Heart right ventricle (tissue), 16 donors: ENCODE data around the gene PHACTR3. TPM values are rescaled to one million over a fixed set of nuclear protein-coding genes. Genes with fewer than 3 reads are reported as not detected.

ENCODE experiments used
- ATAC-seq, 8 donors: fragments of 200-7000 bp; cut with Tn5 transposase; one replicate each; pipeline ENCODE4 v1.9.1; 2020; ENCODE audit warnings: mild to moderate bottlenecking in 8 of 8, moderate library complexity in 8 of 8, moderate number of reproducible peaks in 1 of 8
- DNase-seq, 2 donors: peaks; one replicate each; pipeline ENCODE4 v3.0.0-alpha.2; 2020
- H3K27ac ChIP-seq, 10 donors: fragments of 200-600 bp; sonication (generic) in 2 of 10; one replicate each; pipeline versions ENCODE4 v1.5.0 to v1.8.0; 2020 to 2022; ENCODE audit warnings: mild to moderate bottlenecking in 3 of 10
- H3K27me3 ChIP-seq, 7 donors: fragments of 200-600 bp; one replicate each; pipeline ENCODE4 v1.8.0; 2021 to 2022; ENCODE audit warnings: mild to moderate bottlenecking in 2 of 7
- H3K36me3 ChIP-seq, 9 donors: fragments of 200-600 bp; sonication (generic) in 1 of 9; one replicate each; pipeline versions ENCODE4 v1.5.0 to v1.8.0; 2020 to 2022; ENCODE audit warnings: mild to moderate bottlenecking in 2 of 9
- H3K4me1 ChIP-seq, 9 donors: fragments of 200-600 bp; sonication (generic) in 1 of 9; one replicate each; pipeline versions ENCODE4 v1.5.0 to v1.8.0; 2020 to 2022; ENCODE audit warnings: mild to moderate bottlenecking in 4 of 9
- H3K4me3 ChIP-seq, 10 donors: fragments of 200-600 bp; sonication (generic) in 2 of 10; one replicate each; pipeline versions ENCODE4 v1.5.0 to v1.8.0; 2020 to 2022; ENCODE audit warnings: mild to moderate bottlenecking in 7 of 10, moderate library complexity in 2 of 10
- H3K9me3 ChIP-seq, 11 donors: fragments of 200-600 bp in 10 of 11; sonication (generic) in 2 of 11; one replicate each; pipeline versions ENCODE4 v1.5.0 to v1.8.0; 2013 to 2022; ENCODE audit warnings: mild to moderate bottlenecking in 2 of 11, control low read depth in 1 of 11, moderate library complexity in 1 of 11
- WGBS, 2 donors: extraction: QIAGEN DNeasy Blood & Tissue Kit; methylation state at CpG; one replicate each; pipeline ENCODE4 v1.1.7; 2013; ENCODE audit warnings: inconsistent platforms in 1 of 2; 5-methylcytosine and 5-hydroxymethylcytosine counted together
- intact Hi-C, 10 donors: fragments of 100-400 bp; cut with DNase I; formaldehyde crosslinking; loops; one replicate each; pipeline versions ENCODE4 v1.11.1 to v1.14.2; 2022
- polyA plus RNA-seq, 2 donors: library from polyadenylated mRNA; stranded (reverse); fragments of 200-250 nt; gene quantifications; one replicate each; pipeline ENCODE4 v1.2.3, GENCODE V29; 2013
- total RNA-seq, 10 donors: library from RNA; stranded (reverse); fragmentation: NEBNext Ultra II Directional in 3 of 10; extraction: Animal tissue kit (Norgen Biotek cat#: 25700) in 3 of 10; gene quantifications; one replicate each; pipeline versions ENCODE4 v1.2.1 to v1.2.4, GENCODE V29; 2021 to 2023
- TF ChIP-seq, protein P1 (sequence below), 9 donors: fragments of 200-600 bp; sonication (generic) in 2 of 9; IDR thresholded peaks; one replicate each; pipeline versions ENCODE4 v1.5.0 to v1.8.0; 2021 to 2022; ENCODE audit warnings: antibody characterized with exemption in 9 of 9, mild to moderate bottlenecking in 5 of 9, moderate library complexity in 1 of 9
- donor health status: Arrhythmogenic right ventricular cardiomyopathy.
- donor health status: ischemic (EF 13 %, LVEDD 7.1; RV severe dilation, severe dysfunction).
- donor health status: healthy with polysubstance abuse.
- donor health status: DM: no; HTN: yes; CAD: no.
- donor health status: DM: no; HTN: no; CAD: no.
- donor health status: ischemic (EF 25% LVEDD 6.9; RV normal size, moderate dysfunction).
- donor health status: ischemic (EF 25% LVEDD 5.7; RV mildly dilated, moderate dysfunction).
- donor health status: healthy.
- donor health status: DM: yes; HTN: yes; CAD: no.
- donor health status: Ischemic cardiomyopathy.
- donor health status: ischemic (EF 35%, LVEDD 5.7; RV mildly dilated, moderate dysfunction).
- donor health status: nonischemic (EF 11% LVEDD 7.7; RV severe dilation, severe dysfunction).
- donor health status: DM: yes; HTN: yes; CAD: no.
- donor health status: PGD.
- donor health status: ischemic (EF 29% LVEDD 5.4; RV normal size, mild dysfunction).
- donor health status: nonischemic (EF 23%, LVEDD 6.1; RV moderate dilation, normal function).

The PHACTR3 gene
- total and polyA plus RNA-seq, 12 donors: 0.51 to 24.1 (median 3.7) TPM

DNA sequence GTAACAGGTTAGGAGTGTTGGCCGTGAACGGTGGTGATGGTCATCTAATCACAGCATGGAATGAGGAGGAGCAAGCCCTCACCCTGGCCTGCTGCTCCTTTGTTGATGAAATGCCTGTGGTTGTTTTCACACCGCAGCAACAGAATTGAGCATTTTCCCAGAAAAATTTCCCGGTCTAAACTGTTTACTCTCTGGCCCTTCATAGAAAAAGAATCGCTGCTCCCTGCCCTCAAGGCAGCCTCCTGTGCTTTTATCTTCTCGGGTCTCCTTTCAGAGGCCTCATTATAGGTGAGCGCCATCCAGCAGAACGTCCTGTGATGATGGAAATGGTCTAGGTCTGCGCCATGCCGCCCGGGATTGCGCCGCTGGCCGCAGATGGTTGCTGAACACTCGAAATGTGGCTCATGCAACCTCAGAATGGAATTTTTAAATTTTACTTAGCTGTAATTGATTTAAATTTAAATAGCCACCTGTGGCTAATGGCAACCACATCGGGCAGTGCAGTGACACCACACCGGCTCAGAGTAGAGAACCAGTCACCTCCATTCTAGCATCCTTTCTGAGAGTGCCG, 30.2 kb downstream of the PHACTR3 start:
- Histone ChIP-seq H3K4me1 (peaks cover 0 to 6% (median 0%) of the 10 kb centered on the region in 9 donors), H3K27me3 (peaks cover 0 to 23% (median 0%) of the 10 kb centered on the region in 7 donors), H3K36me3 (no peaks in the 10 kb centered on the region), H3K27ac (no peak overlapping the region), H3K9me3 (no peaks in the 10 kb centered on the region), H3K4me3 (no peak overlapping the region)
- DNase-seq (no peak), ATAC-seq (no peak)
- TF ChIP-seq, protein P1, sequence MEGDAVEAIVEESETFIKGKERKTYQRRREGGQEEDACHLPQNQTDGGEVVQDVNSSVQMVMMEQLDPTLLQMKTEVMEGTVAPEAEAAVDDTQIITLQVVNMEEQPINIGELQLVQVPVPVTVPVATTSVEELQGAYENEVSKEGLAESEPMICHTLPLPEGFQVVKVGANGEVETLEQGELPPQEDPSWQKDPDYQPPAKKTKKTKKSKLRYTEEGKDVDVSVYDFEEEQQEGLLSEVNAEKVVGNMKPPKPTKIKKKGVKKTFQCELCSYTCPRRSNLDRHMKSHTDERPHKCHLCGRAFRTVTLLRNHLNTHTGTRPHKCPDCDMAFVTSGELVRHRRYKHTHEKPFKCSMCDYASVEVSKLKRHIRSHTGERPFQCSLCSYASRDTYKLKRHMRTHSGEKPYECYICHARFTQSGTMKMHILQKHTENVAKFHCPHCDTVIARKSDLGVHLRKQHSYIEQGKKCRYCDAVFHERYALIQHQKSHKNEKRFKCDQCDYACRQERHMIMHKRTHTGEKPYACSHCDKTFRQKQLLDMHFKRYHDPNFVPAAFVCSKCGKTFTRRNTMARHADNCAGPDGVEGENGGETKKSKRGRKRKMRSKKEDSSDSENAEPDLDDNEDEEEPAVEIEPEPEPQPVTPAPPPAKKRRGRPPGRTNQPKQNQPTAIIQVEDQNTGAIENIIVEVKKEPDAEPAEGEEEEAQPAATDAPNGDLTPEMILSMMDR (IDR thresholded peaks at IDR 0.05): no peak
- intact Hi-C loops: no loop called here
- 82 to 83% methylated on average over 18 of the region's 18 CpGs for WGBS, 2 donors

DNA sequence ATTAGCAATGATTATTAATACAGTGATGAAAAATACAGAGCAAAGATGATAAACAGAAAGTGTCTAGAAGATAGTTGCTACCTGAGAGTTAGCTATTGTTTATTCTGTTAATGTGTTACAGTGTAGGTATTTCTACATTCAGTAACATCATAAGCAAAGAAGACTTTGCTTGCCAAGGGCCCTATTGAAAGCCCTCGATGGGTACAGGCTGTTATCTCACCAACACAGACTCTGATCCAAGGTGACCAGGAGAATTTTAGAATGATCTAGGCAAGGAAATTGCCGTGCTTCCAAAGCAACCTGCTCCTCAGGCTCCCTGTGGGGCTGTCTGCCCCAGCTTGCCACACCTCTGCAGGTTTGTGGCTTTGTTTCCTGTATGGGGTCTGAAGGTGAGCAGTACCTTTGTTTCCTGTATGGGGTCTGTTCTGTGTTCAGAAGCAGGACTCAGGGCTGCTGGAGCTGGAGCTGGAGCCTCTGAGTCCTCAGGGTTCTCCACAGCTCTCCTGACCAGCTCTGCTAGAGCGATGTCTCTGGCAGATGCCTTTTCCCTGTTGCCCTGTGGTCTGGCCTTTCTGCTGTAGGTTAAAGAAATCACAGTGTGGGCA, 32.5 kb downstream of the PHACTR3 start:
- TF ChIP-seq, protein P1 (IDR thresholded peaks at IDR 0.05): no peak
- 51 to 62% methylated on average over 3 of the region's 3 CpGs for WGBS, 2 donors
- Histone ChIP-seq H3K36me3 (no peaks in the 10 kb centered on the region), H3K4me1 (peaks cover 0 to 6% (median 0%) of the 10 kb centered on the region in 9 donors), H3K4me3 (no peak overlapping the region), H3K27me3 (peaks cover 0 to 13% (median 0%) of the 10 kb centered on the region in 7 donors), H3K27ac (no peak overlapping the region), H3K9me3 (no peaks in the 10 kb centered on the region)
- intact Hi-C loops: no loop called here
- peak in 1 of 8 donors; percentile 38 for ATAC-seq
- no peak for DNase-seq

- ATAC-seq (no peak), DNase-seq (no peak)
- intact Hi-C loops: no loop called here
- Histone ChIP-seq H3K4me3 (no peak overlapping the region), H3K27me3 (peaks cover 0 to 14% (median 0%) of the 10 kb centered on the region in 7 donors), H3K9me3 (no peaks in the 10 kb centered on the region), H3K27ac (no peak overlapping the region), H3K4me1 (peaks cover 0 to 14% (median 5%) of the 10 kb centered on the region in 9 donors), H3K36me3 (no peaks in the 10 kb centered on the region)
- TF ChIP-seq, protein P1 (IDR thresholded peaks at IDR 0.05): no peak
- WGBS, 2 donors: 86% methylated on average over 5 of the region's 5 CpGs
Observed at GRCh38 chr20:59640267-59640666, 35.9 kb downstream of the PHACTR3 start.

- Histone ChIP-seq H3K9me3 (no peaks in the 10 kb centered on the region), H3K27me3 (peaks cover 0 to 7% (median 0%) of the 10 kb centered on the region in 7 donors), H3K36me3 (no peaks in the 10 kb centered on the region), H3K4me3 (no peak overlapping the region), H3K27ac (peak overlapping the region in 3 of 10 donors; percentile 3 to 66 (median 6)), H3K4me1 (peaks cover 0 to 10% (median 0%) of the 10 kb centered on the region in 9 donors)
- intact Hi-C loops: no loop called here
- 52 to 56% methylated on average over 12 of the region's 12 CpGs for WGBS, 2 donors
- TF ChIP-seq, protein P1 (IDR thresholded peaks at IDR 0.05): no peak
- ATAC-seq (peak in 7 of 8 donors; percentile 34 to 76 (median 64)), DNase-seq (no peak)
Observed at GRCh38 chr20:59643615-59644061, 39.3 kb downstream of the PHACTR3 start.
